ENCODE results near the gene TPO. TPM values are rescaled to one million over a fixed set of nuclear protein-coding genes. Genes with fewer than 3 reads are reported as not detected.
"Not testable (repeated sequence)": the region's sequence is repeated elsewhere in the genome, so short reads cannot be mapped to it uniquely, and the experiment has no call there.

Gene TPO
- total RNA-seq, 1 donor: 0.21 TPM

DNA sequence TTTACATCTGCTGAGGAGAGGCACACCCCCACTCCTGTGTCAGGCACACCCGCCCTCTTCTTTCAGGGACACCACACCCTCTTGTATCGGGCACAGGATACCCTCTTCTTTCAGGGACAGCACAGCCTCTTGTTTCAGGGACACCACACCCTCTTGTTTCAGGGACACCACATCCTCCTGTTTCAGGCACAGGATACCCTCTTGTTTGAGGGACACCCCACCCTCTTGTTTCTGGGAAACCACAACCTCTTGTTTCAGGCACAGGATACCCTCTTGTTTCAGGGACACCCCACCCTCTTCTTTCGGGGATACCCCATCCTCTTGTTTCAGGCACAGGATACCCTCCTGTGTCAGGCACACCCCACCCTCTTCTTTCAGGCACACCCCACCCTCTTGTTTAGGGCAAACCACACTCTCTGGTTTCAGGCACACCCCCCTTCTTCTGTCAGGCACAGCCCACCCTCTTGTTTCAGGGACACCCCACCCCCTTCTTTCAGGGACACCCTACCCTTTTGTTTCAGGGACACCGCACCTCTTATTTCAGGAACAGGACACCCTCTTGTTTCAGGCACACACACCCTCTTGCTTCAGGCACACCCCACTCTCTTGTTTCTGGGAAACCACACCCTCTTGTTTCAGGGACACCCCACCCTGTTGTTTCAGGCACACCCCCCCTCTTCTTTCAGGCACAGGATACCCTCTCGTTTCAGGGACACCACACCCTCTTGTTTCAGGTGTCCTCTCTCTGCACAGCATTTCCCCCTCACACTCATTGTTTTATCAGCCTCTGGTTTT, 96.2 kb downstream of the TPO start:
- no peaks in the 10 kb centered on the region for H3K27me3 ChIP-seq (ENCODE audit: insufficient read depth, low read length)
- no peak overlapping the region for H3K4me3 ChIP-seq (ENCODE audit: low read length)
- no peaks in the 10 kb centered on the region for H3K4me1 ChIP-seq (ENCODE audit: insufficient read depth, low read length)
- no peaks in the 10 kb centered on the region for H3K9me3 ChIP-seq (ENCODE audit: low read depth, low read length)

DNA sequence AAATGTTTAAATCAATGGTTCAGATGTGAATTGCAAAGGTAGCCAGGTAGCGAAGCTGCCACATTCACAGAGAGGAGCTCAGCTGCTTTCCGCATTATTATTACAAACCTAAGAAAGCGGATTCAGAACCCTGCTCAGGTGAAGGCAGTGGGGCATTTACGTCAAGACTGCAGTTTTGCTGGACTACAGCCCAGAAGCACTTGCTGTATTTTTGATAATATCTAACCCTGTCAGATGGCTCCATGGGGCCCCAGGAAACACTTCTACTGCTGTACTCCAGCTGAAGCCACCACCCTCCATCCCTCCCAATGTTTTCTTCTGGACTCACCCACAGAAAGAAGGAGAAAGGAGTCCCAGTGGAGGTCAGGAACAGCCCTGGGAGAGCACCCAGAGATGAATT, 96.9 kb downstream of the TPO start:
- Histone ChIP-seq H3K27me3 (ENCODE audit: insufficient read depth, low read length) (no peaks in the 10 kb centered on the region), H3K9me3 (ENCODE audit: low read depth, low read length) (no peaks in the 10 kb centered on the region), H3K4me3 (ENCODE audit: low read length) (no peak overlapping the region), H3K4me1 (ENCODE audit: insufficient read depth, low read length) (no peaks in the 10 kb centered on the region)

DNA sequence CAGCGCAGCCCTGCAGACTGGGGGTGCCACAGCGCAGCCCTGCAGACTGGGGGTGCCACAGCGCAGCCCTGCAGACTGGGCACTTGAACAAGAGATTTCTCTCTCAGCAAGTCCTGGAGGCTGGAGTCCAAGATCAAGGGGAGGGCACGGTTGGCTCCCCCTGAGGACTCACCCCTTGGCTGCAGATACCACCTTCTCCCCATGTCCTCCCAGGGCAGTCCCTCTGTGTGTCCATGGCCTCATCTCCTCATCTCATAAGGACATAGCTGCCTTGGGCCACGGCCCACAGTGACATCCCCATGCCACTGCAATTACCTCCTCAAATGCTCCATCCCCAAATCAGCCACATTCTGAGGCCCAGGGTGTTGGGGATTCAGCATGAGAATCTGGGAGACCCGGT, 98.2 kb downstream of the TPO start:
- no peaks in the 10 kb centered on the region for H3K4me1 ChIP-seq (ENCODE audit: insufficient read depth, low read length)
- H3K4me3 ChIP-seq (ENCODE audit: low read length): no peak overlapping the region
- no peaks in the 10 kb centered on the region for H3K9me3 ChIP-seq (ENCODE audit: low read depth, low read length)
- H3K27me3 ChIP-seq (ENCODE audit: insufficient read depth, low read length): no peaks in the 10 kb centered on the region

DNA sequence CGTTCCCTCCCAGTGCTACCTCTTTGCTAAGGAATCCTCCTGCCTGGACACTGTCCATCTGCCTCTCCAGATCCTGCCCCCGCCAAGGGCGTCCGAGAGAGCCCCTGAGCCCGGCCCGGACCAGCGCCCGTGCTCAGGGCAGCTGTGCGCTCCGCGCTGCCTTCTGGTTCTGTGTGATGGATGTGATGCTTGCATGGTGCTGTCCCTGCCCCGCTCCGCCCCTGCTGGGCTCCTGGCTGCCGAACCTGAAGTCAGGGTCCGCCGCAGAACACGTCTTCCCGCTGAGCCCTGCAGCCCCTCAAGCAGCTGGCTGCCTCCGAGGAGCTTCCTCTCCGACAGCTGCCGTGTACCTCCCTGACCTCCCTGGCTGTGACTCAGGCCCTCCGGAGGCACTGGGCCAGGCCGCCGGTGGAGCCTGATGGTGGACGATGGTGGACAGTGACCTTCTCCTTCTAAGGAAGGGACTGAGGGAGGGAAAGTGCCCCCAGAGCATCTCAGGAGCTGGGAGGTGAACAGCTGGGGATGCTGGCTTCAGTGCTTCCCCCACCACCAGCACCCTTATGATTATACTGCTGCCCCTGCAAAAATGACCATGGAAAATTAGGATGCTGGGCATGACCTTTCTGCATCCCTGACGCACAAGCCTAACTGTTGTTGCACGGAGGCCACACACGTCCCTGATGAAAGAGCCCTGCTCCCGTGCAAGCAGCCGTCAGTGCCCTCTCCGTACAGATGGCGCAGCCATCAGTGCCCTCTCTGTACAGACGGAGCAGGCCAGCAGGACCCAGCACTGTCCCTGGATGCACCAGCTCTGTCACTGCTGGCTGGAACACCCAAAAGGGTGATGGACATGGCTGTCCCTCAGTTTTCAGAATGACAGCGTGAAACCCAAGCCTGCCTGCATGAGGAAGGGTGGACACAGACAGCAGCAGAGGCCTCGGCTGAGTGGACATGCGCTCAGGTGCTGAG, 99.3 kb downstream of the TPO start:
- Histone ChIP-seq H3K4me3 (ENCODE audit: low read length) (no peak overlapping the region), H3K27me3 (ENCODE audit: insufficient read depth, low read length) (no peaks in the 10 kb centered on the region), H3K4me1 (ENCODE audit: insufficient read depth, low read length) (no peaks in the 10 kb centered on the region), H3K9me3 (ENCODE audit: low read depth, low read length) (no peaks in the 10 kb centered on the region)

DNA sequence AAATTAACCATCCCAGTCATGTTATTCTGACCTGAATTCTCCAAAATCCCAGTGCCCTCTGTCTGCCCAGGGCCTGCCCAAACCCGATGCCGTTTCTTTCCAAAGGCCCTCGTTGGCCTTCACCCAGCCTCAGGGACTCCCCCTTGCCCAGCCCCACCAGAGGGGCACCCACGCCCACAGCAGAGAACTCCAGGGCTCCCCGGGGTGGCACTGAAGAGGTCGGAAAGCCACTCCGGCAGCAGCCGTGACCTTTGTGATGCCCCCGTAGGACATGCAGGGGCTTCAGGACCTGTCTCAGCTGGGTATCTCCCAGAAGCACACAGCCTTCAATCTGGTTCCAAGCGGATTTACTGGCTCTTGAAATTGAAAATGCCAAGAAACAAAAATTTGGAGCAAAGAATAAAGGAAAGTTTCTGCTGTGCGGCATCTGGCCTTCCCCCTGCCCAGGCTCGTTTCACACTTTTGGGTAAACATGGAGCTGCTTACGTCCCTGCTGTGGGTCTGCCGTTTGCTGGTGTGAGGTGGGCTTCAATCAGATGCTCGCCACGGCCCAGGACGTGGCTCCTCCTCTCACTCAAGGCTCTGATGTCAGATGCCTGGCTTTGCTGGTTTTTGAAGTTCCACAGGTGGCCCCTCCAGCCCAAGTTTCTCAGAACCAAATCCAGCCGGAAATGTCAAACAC, 101.3 kb downstream of the TPO start:
- Histone ChIP-seq H3K4me3 (ENCODE audit: low read length) (no peak overlapping the region), H3K27me3 (ENCODE audit: insufficient read depth, low read length) (no peaks in the 10 kb centered on the region), H3K4me1 (ENCODE audit: insufficient read depth, low read length) (peaks cover 6% of the 10 kb centered on the region), H3K9me3 (ENCODE audit: low read depth, low read length) (no peaks in the 10 kb centered on the region)

DNA sequence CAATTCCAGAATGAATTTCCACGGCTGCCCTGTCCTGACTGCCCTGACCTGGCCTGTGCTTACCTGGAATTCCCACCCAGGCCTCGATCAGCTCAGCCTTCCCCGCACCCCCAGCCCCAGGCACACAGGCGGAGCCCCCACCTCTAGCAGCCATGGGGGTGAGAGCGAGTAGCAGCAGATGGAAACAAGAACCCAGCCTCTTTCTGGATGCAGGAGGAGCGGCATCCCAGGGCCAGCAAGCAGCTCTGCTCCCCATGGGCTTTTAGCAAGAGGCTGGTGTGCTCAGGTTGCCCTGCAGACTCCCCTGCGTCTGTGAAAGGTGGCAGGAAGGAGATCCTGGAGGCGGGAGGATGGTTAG, 101.8 kb downstream of the TPO start:
- no peaks in the 10 kb centered on the region for H3K9me3 ChIP-seq (ENCODE audit: low read depth, low read length)
- no peak overlapping the region for H3K4me3 ChIP-seq (ENCODE audit: low read length)
- no peaks in the 10 kb centered on the region for H3K27me3 ChIP-seq (ENCODE audit: insufficient read depth, low read length)
- H3K4me1 ChIP-seq (ENCODE audit: insufficient read depth, low read length): peaks cover 6% of the 10 kb centered on the region

DNA sequence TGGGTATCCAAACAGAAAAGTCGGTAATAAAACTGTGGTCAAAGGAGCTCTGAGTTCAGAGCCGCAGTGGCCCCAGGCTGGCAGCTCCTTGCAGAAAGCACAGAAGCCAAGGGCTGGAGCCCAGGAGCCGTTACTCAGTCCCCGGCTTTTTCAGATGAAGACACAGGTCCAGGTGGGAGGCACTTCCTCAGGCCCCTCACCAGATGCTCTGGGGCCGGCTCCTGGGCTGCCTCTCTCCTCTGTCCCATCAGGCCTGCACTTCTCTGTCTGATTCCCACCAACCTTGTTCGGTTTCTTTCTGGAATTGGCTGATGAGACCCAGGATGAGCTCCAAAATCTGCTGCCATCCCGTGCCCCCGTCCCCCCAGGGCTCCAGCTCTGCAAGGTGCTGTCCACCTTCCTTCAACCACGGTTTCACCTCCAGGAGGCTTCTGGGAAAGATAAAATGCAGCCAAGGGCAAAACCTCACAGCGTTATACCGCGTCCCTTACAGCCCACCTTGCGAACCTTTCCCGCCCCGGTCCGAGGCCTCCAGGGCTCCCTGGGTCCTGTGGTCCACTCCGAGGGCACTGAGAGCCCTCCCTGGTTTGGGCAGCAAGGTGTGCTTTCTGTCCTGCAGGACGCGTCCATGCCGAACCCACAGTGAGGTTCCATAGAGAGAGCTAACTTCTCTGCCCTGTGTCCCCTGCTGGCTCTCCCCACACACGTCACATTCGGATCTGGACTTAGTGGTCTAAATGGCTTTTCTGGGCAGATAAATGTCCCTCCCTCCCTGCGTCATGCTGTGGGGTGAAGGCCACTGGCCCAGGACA, 102.9 kb downstream of the TPO start:
- no peak overlapping the region for H3K4me3 ChIP-seq (ENCODE audit: low read length)
- H3K27me3 ChIP-seq (ENCODE audit: insufficient read depth, low read length): no peaks in the 10 kb centered on the region
- H3K4me1 ChIP-seq (ENCODE audit: insufficient read depth, low read length): peaks cover 6% of the 10 kb centered on the region
- no peaks in the 10 kb centered on the region for H3K9me3 ChIP-seq (ENCODE audit: low read depth, low read length)

DNA sequence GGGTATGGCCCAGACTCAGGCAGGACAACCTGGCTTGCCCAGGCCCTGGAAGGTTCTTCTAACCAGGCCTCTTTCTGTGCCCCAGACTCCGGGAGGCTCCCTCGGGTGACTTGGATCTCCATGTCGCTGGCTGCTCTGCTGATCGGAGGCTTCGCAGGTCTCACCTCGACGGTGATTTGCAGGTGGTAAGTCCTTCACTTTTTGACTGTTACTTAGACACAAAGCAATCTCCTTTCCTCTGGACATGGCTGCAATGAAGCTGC, 103.5 kb downstream of the TPO start:
- Histone ChIP-seq H3K9me3 (ENCODE audit: low read depth, low read length) (no peaks in the 10 kb centered on the region), H3K27me3 (ENCODE audit: insufficient read depth, low read length) (no peaks in the 10 kb centered on the region), H3K4me3 (ENCODE audit: low read length) (no peak overlapping the region), H3K4me1 (ENCODE audit: insufficient read depth, low read length) (peaks cover 6% of the 10 kb centered on the region)

DNA sequence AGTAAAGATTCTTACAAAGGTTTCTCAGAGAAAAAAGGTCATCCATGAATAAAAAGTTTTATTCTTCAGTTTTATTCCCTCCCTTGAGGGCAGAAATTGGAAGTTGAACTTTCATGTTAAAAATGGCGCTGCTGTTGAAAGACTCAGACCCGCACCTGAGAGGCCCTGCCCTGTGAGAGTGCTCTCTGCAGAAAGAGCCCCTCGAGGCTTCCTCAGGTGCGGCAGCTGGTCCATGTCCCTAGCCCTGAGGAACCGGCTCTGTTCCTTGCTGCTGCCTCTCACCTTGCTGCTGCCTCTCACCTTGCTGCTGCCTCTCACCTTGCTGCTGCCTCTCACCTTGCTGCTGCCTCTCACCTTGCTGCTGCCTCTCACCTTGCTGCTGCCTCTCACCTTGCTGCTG, 104.0 kb downstream of the TPO start:
- not testable (repeated sequence) for H3K9me3 ChIP-seq (ENCODE audit: low read depth, low read length); H3K27me3 ChIP-seq (ENCODE audit: insufficient read depth, low read length); H3K4me3 ChIP-seq (ENCODE audit: low read length); H3K4me1 ChIP-seq (ENCODE audit: insufficient read depth, low read length)

DNA sequence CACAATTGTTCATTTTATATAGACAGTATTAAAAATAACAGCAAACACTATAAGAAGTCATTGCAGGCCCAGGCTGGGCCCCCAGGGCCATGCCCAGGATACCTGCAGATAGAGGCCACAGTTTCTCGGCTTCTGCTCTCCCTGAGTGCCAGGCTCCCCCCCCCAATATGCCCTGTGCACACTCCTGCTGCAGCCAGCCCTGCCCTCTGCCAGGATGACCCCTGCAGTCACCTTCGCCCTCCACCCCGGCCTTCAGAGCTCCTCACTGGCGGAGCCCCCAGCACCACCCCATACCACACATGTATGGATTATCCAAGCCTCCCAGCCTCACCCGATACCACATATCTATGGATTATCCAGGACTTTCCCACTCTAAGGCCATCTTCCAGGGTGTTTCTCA, 104.5 kb downstream of the TPO start:
- H3K27me3 ChIP-seq (ENCODE audit: insufficient read depth, low read length): no peaks in the 10 kb centered on the region
- peaks cover 6% of the 10 kb centered on the region for H3K4me1 ChIP-seq (ENCODE audit: insufficient read depth, low read length)
- H3K4me3 ChIP-seq (ENCODE audit: low read length): no peak overlapping the region

DNA sequence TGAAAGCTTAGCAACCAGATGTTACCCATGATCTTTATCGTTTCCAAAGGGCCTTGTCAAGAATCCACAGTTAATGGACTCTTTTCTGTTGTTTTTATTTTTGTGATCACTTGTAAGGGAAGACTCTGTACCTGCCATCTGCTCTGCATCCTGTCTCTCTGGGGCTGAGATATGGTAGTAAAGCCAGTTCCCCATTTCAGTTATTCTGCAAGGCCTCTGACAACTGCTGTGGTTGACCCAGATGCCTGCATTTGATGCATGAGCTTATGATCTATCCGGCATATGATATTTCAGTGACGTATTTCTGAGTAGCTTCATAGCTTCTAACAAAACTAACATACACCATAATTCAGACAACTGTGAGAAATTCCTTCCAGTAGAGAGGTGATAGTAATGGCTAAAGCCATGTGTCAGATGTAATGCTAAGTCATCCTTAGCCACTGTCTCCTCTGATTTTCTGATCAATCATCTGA, 105.1 kb downstream of the TPO start:
- no peak overlapping the region for H3K4me3 ChIP-seq (ENCODE audit: low read length)
- no peaks in the 10 kb centered on the region for H3K27me3 ChIP-seq (ENCODE audit: insufficient read depth, low read length)
- no peaks in the 10 kb centered on the region for H3K9me3 ChIP-seq (ENCODE audit: low read depth, low read length)
- H3K4me1 ChIP-seq (ENCODE audit: insufficient read depth, low read length): peaks cover 6% of the 10 kb centered on the region

More for the DNA sequence above, 104.5 kb downstream of the TPO start:
- no peaks in the 10 kb centered on the region for H3K9me3 ChIP-seq (ENCODE audit: low read depth, low read length)

DNA sequence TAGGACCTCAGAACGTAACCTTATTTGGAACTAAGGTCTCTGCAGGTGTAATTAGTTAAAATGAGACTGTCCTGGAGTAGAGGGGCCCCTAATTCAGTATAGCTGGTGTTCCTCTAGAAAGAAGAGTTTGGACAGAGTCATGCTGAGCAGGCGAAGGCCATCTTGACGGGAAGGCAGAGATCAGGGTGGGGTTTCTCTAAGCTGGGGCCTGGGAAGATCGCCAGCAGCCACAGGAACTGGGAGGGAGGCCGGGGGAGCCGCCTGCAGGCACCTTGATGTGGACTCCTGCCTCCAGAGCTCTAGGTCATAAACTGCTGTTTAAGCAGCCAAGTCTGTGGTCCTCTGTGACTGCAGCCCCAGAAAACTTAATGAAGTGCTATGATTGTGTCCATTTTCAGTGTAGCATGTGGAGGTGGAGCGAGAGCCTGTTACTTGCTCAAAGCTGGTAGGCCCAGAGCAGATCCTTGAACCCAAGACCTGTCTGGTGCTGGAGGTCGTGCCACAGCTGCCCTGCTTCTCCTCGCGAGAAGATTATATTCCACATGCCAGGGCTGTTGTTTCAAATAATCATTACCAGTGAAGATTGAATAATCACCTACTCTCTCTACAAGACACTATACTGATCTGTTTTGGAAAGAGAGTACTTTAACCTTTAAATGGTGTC, 105.7 kb downstream of the TPO start:
- H3K9me3 ChIP-seq (ENCODE audit: low read depth, low read length): no peaks in the 10 kb centered on the region
- peaks cover 6% of the 10 kb centered on the region for H3K4me1 ChIP-seq (ENCODE audit: insufficient read depth, low read length)
- H3K4me3 ChIP-seq (ENCODE audit: low read length): no peak overlapping the region
- no peaks in the 10 kb centered on the region for H3K27me3 ChIP-seq (ENCODE audit: insufficient read depth, low read length)

DNA sequence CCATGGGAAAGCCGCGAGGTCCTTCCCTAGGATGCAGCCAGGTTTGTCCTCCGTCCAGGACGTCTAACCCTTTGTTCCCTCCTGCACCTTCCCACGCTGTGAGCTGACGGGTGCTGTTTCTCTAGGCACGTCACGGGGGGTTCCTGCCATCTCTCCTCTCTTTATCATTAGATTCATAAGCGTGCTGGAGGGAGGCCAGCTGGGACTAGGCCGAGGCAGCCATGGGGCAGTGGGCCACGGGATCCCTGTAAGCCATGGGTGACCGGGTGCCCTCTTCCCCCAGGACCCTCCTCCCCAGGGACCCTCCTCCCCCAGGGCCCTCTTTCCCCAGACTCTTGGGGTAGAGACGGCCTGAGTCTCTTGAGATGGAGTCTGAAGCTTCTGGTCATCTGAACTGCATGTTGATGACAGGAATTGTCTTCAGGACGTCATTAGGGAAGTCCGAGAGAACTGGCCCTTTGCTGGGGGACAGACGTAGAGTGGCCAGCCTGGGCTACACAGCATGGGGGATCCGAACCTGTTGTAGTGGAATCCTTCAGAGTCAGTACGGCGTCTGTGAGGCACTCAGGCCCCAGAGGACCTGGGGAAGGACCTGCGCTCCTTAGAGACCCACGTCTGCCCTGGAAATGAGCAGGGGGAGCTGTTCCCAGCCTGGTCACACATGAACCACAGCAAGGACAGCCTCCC, 108.1 kb downstream of the TPO start:
- Histone ChIP-seq H3K4me1 (ENCODE audit: insufficient read depth, low read length) (peaks cover 6% of the 10 kb centered on the region), H3K27me3 (ENCODE audit: insufficient read depth, low read length) (no peaks in the 10 kb centered on the region), H3K9me3 (ENCODE audit: low read depth, low read length) (no peaks in the 10 kb centered on the region), H3K4me3 (ENCODE audit: low read length) (no peak overlapping the region)

Data from mononuclear cell (primary cell).